ENCODE results near the gene CDKAL1. TPM values are rescaled to one million over a fixed set of nuclear protein-coding genes. Genes with fewer than 3 reads are reported as not detected.
"Not testable (repeated sequence)": the region's sequence is repeated elsewhere in the genome, so short reads cannot be mapped to it uniquely, and the experiment has no call there.

CDKAL1 gene
- total RNA-seq, 5 donors from 2014 or later (not counting 1 experiment from before 2014, with no cell fraction given): 18.8 to 29.9 (median 20.5) TPM

GRCh38 chr6:20640181-20640580 is 105.9 kb downstream of the CDKAL1 start:
- POLR2A ChIA-PET: no interaction called here
- no peak for DNase-seq

GRCh38 chr6:20642441-20642840 is 108.2 kb downstream of the CDKAL1 start:
- H3K27ac Mint-ChIP-seq: no peak overlapping the region
- POLR2A ChIA-PET: no interaction called here
- WGBS (ENCODE audit: insufficient coverage): 63% methylated on average over 2 of the region's 4 CpGs
- no peaks in the 10 kb centered on the region for H3K4me1 Mint-ChIP-seq
- H3K27me3 ChIP-seq (replicated peaks in 1 of 2; ENCODE audit: control insufficient read depth in 2 of 2, extremely low read depth in 1 of 2, insufficient read depth in 2 of 2, low read length in 1 of 2): no peaks in the 10 kb centered on the region
- no peak overlapping the region for H3K27ac ChIP-seq (ENCODE audit: low read length)
- H3K27me3 Mint-ChIP-seq: no peaks in the 10 kb centered on the region
- H3K9me3 ChIP-seq: no peaks in the 10 kb centered on the region
- peaks cover 44% of the 10 kb centered on the region for H3K36me3 Mint-ChIP-seq
- ATAC-seq (replicated peaks in 1 of 4) (no peak), DNase-seq (no peak)
- CTCF ChIA-PET: no interaction called here
- H3K36me3 ChIP-seq (ENCODE audit: control insufficient read depth in 2 of 2, extremely low read depth in 1 of 2, insufficient read depth in 1 of 2, low read length in 1 of 2): peaks cover 3 to 5% of the 10 kb centered on the region in 2 donors
- no peaks in the 10 kb centered on the region for H3K9me3 Mint-ChIP-seq
- no peaks in the 10 kb centered on the region for H3K4me1 ChIP-seq (ENCODE audit: control insufficient read depth in 1 of 2, extremely low read depth in 1 of 2, insufficient read depth in 2 of 2, low read length in 2 of 2)
- H3K4me3 ChIP-seq (ENCODE audit: control insufficient read depth in 1 of 2, extremely low read depth in 1 of 2, low read length in 1 of 2): no peak overlapping the region
- no peak overlapping the region for H3K4me3 Mint-ChIP-seq

More at GRCh38 chr6:20640181-20640580, 105.9 kb downstream of the CDKAL1 start:
- peaks cover 3 to 5% of the 10 kb centered on the region in 2 donors for H3K36me3 ChIP-seq (ENCODE audit: control insufficient read depth in 2 of 2, extremely low read depth in 1 of 2, insufficient read depth in 1 of 2, low read length in 1 of 2)
- Mint-ChIP-seq H3K27me3 (no peaks in the 10 kb centered on the region), H3K4me3 (no peak overlapping the region), H3K9me3 (no peaks in the 10 kb centered on the region), H3K36me3 (peaks cover 50% of the 10 kb centered on the region), H3K4me1 (peaks cover 1 to 9% (median 4%) of the 10 kb centered on the region in 3 donors), H3K27ac (no peak overlapping the region)
- no peaks in the 10 kb centered on the region for H3K4me1 ChIP-seq (ENCODE audit: control insufficient read depth in 1 of 2, extremely low read depth in 1 of 2, insufficient read depth in 2 of 2, low read length in 2 of 2)
- no peak for ATAC-seq (replicated peaks in 1 of 4)
- CTCF ChIA-PET: no interaction called here
- no peaks in the 10 kb centered on the region for H3K27me3 ChIP-seq (replicated peaks in 1 of 2; ENCODE audit: control insufficient read depth in 2 of 2, extremely low read depth in 1 of 2, insufficient read depth in 2 of 2, low read length in 1 of 2)
- H3K9me3 ChIP-seq: no peaks in the 10 kb centered on the region
- WGBS (ENCODE audit: insufficient coverage): no CpG with 5 or more reads among the region's 2 CpGs
- no peak overlapping the region for H3K27ac ChIP-seq (ENCODE audit: low read length)
- no peak overlapping the region for H3K4me3 ChIP-seq (ENCODE audit: control insufficient read depth in 1 of 2, extremely low read depth in 1 of 2, low read length in 1 of 2)

- ATAC-seq (replicated peaks in 1 of 4) (no peak), DNase-seq (no peak)
- Histone ChIP-seq H3K36me3 (ENCODE audit: control insufficient read depth in 2 of 2, extremely low read depth in 1 of 2, insufficient read depth in 1 of 2, low read length in 1 of 2) (peaks cover 3 to 5% of the 10 kb centered on the region in 2 donors), H3K27ac (ENCODE audit: low read length) (no peak overlapping the region), H3K4me3 (ENCODE audit: control insufficient read depth in 1 of 2, extremely low read depth in 1 of 2, low read length in 1 of 2) (no peak overlapping the region), H3K9me3 (no peaks in the 10 kb centered on the region), H3K27me3 (replicated peaks in 1 of 2; ENCODE audit: control insufficient read depth in 2 of 2, extremely low read depth in 1 of 2, insufficient read depth in 2 of 2, low read length in 1 of 2) (no peaks in the 10 kb centered on the region), H3K4me1 (ENCODE audit: control insufficient read depth in 1 of 2, extremely low read depth in 1 of 2, insufficient read depth in 2 of 2, low read length in 2 of 2) (no peaks in the 10 kb centered on the region)
- H3K36me3 Mint-ChIP-seq: peaks cover 49% of the 10 kb centered on the region
- H3K9me3 Mint-ChIP-seq: no peaks in the 10 kb centered on the region
- H3K27ac Mint-ChIP-seq: no peak overlapping the region
- H3K4me1 Mint-ChIP-seq: no peaks in the 10 kb centered on the region
- CTCF ChIA-PET: no interaction called here
- no peak overlapping the region for H3K4me3 Mint-ChIP-seq
- no CpG with 5 or more reads among the region's 5 CpGs for WGBS (ENCODE audit: insufficient coverage)
- no peaks in the 10 kb centered on the region for H3K27me3 Mint-ChIP-seq
- POLR2A ChIA-PET: no interaction called here
Observed at GRCh38 chr6:20644667-20645370, 110.6 kb downstream of the CDKAL1 start.

- 100% methylated on average over 1 of the region's 6 CpGs for WGBS (ENCODE audit: insufficient coverage)
- H3K4me3 Mint-ChIP-seq; H3K27ac ChIP-seq (ENCODE audit: low read length); H3K4me1 ChIP-seq (ENCODE audit: control insufficient read depth in 1 of 2, extremely low read depth in 1 of 2, insufficient read depth in 2 of 2, low read length in 2 of 2); H3K4me3 ChIP-seq (ENCODE audit: control insufficient read depth in 1 of 2, extremely low read depth in 1 of 2, low read length in 1 of 2); H3K27me3 ChIP-seq (replicated peaks in 1 of 2; ENCODE audit: control insufficient read depth in 2 of 2, extremely low read depth in 1 of 2, insufficient read depth in 2 of 2, low read length in 1 of 2); H3K36me3 ChIP-seq (ENCODE audit: control insufficient read depth in 2 of 2, extremely low read depth in 1 of 2, insufficient read depth in 1 of 2, low read length in 1 of 2); H3K9me3 Mint-ChIP-seq; H3K9me3 ChIP-seq; POLR2A ChIA-PET; H3K27ac Mint-ChIP-seq; H3K4me1 Mint-ChIP-seq; H3K27me3 Mint-ChIP-seq; DNase-seq; CTCF ChIA-PET; ATAC-seq (replicated peaks in 1 of 4): not testable (repeated sequence)
- H3K36me3 Mint-ChIP-seq: peaks cover 50% of the 10 kb centered on the region
Observed at GRCh38 chr6:20645572-20645971, 111.3 kb downstream of the CDKAL1 start.

- Histone ChIP-seq H3K4me3 (ENCODE audit: control insufficient read depth in 1 of 2, extremely low read depth in 1 of 2, low read length in 1 of 2) (no peak overlapping the region), H3K9me3 (no peaks in the 10 kb centered on the region), H3K36me3 (ENCODE audit: control insufficient read depth in 2 of 2, extremely low read depth in 1 of 2, insufficient read depth in 1 of 2, low read length in 1 of 2) (peaks cover 0 to 3% of the 10 kb centered on the region in 2 donors), H3K27ac (ENCODE audit: low read length) (no peak overlapping the region), H3K4me1 (ENCODE audit: control insufficient read depth in 1 of 2, extremely low read depth in 1 of 2, insufficient read depth in 2 of 2, low read length in 2 of 2) (no peaks in the 10 kb centered on the region), H3K27me3 (replicated peaks in 1 of 2; ENCODE audit: control insufficient read depth in 2 of 2, extremely low read depth in 1 of 2, insufficient read depth in 2 of 2, low read length in 1 of 2) (no peaks in the 10 kb centered on the region)
- Mint-ChIP-seq H3K4me1 (peaks cover 3 to 17% (median 13%) of the 10 kb centered on the region in 3 donors), H3K36me3 (peaks cover 58% of the 10 kb centered on the region), H3K4me3 (no peak overlapping the region), H3K9me3 (no peaks in the 10 kb centered on the region), H3K27ac (no peak overlapping the region), H3K27me3 (no peaks in the 10 kb centered on the region)
- ChIA-PET CTCF (interaction anchor here in 1 of 2 donors (0.6 to 0.7 kb wide), 2 partner anchors 102 to 277 kb away, joined by 3 read pairs; no protein-coding TSS in a partner anchor), POLR2A (interaction anchor here in 1 of 2 donors (0.5 kb wide), 1 partner anchor 27 kb away, joined by 3 read pairs; no protein-coding TSS in a partner anchor)
- ATAC-seq (replicated peaks in 1 of 4) (no peak), DNase-seq (no peak)
- WGBS (ENCODE audit: insufficient coverage): 86% methylated on average over 1 of the region's 1 CpG
Observed at GRCh38 chr6:20647585-20647984, 113.3 kb downstream of the CDKAL1 start.

GRCh38 chr6:20649696-20650470 is 115.6 kb downstream of the CDKAL1 start:
- H3K4me3 ChIP-seq (ENCODE audit: control insufficient read depth in 1 of 2, extremely low read depth in 1 of 2, low read length in 1 of 2); POLR2A ChIA-PET; DNase-seq: not testable (repeated sequence)

More at GRCh38 chr6:20649696-20650470, 115.6 kb downstream of the CDKAL1 start:
- not testable (repeated sequence) for H3K4me3 Mint-ChIP-seq; H3K9me3 Mint-ChIP-seq; H3K27ac ChIP-seq (ENCODE audit: low read length); H3K27me3 ChIP-seq (replicated peaks in 1 of 2; ENCODE audit: control insufficient read depth in 2 of 2, extremely low read depth in 1 of 2, insufficient read depth in 2 of 2, low read length in 1 of 2); H3K9me3 ChIP-seq; H3K27me3 Mint-ChIP-seq; ATAC-seq (replicated peaks in 1 of 4); H3K36me3 ChIP-seq (ENCODE audit: control insufficient read depth in 2 of 2, extremely low read depth in 1 of 2, insufficient read depth in 1 of 2, low read length in 1 of 2); H3K27ac Mint-ChIP-seq; H3K4me1 ChIP-seq (ENCODE audit: control insufficient read depth in 1 of 2, extremely low read depth in 1 of 2, insufficient read depth in 2 of 2, low read length in 2 of 2)
- 96% methylated on average over 4 of the region's 7 CpGs for WGBS (ENCODE audit: insufficient coverage)
- H3K4me1 Mint-ChIP-seq: peaks cover 3 to 19% (median 16%) of the 10 kb centered on the region in 3 donors
- peaks cover 66% of the 10 kb centered on the region for H3K36me3 Mint-ChIP-seq
- CTCF ChIA-PET: interaction anchor here in 1 of 2 donors (0.6 kb wide), 1 partner anchor 423 kb away, joined by 3 read pairs; no protein-coding TSS in a partner anchor

Measured in T-cell (primary cell).